CD4-positive, alpha-beta T cell treated with Interleukin-6 for 4 hours (primary cell): ENCODE data around the gene USB1.

ENCODE experiments used
- DNase-seq: peaks from one replicate; pipeline ENCODE4 v3.0.0-alpha.2; 2020; ENCODE audit warnings: mixed read lengths

The USB1 gene

GRCh38 chr16:58021661-58022551 is 20.7 kb downstream of the USB1 start:
- DNase-seq: no peak

- DNase-seq: no peak
These were observed 21.6 kb downstream of the USB1 start for GRCh38 chr16:58022601-58023371.

GRCh38 chr16:58024486-58025350 is 23.5 kb downstream of the USB1 start:
- peak; percentile 35 for DNase-seq

- DNase-seq: peak; percentile 77
These were observed 24.3 kb downstream of the USB1 start, which contains the start of gene MMP15 for GRCh38 chr16:58025351-58026138. Gene MMP15 (plus strand): TSS chr16:58025754. CDS start chr16:58026351, 597 bp downstream.

- peak; percentile 18 for DNase-seq
These were observed 25.0 kb downstream of the USB1 start for GRCh38 chr16:58026139-58026704.

- no peak for DNase-seq
These were observed 25.5 kb downstream of the USB1 start for GRCh38 chr16:58026705-58027160.

- DNase-seq: no peak
These were observed 26.1 kb downstream of the USB1 start for GRCh38 chr16:58027161-58027915.

GRCh38 chr16:58027916-58028455 is 26.8 kb downstream of the USB1 start:
- DNase-seq: no peak

- no peak for DNase-seq
These were observed 27.4 kb downstream of the USB1 start for GRCh38 chr16:58028541-58029070.

- DNase-seq: no peak
These were observed 28.2 kb downstream of the USB1 start for GRCh38 chr16:58029410-58029809.

GRCh38 chr16:58030136-58030840 is 29.1 kb downstream of the USB1 start:
- DNase-seq: no peak

GRCh38 chr16:58031016-58031800 is 30.0 kb downstream of the USB1 start:
- DNase-seq: no peak

- DNase-seq: no peak
These were observed 31.6 kb downstream of the USB1 start for GRCh38 chr16:58032710-58033293.

GRCh38 chr16:58034128-58034685 is 33.0 kb downstream of the USB1 start:
- no peak for DNase-seq

GRCh38 chr16:58034774-58035173 is 33.6 kb downstream of the USB1 start:
- no peak for DNase-seq

- DNase-seq: no peak
These were observed 34.4 kb downstream of the USB1 start for GRCh38 chr16:58035356-58036170.

- no peak for DNase-seq
These were observed 35.7 kb downstream of the USB1 start for GRCh38 chr16:58036943-58037342.
